Uterus (tissue), 4 donors: ENCODE data around the gene TCF4. TPM values are rescaled to one million over a fixed set of nuclear protein-coding genes. Genes with fewer than 3 reads are reported as not detected.

Experiments
- DNase-seq, 2 donors: peaks; one replicate each; pipeline ENCODE4 v3.0.0-alpha.2; 2019 to 2020
- H3K27ac ChIP-seq, 2 donors: fragments of 200-600 bp; sonication (generic); 1 replicate in 1 of 2; 2 replicates in 1 of 2; pipeline ENCODE4 v1.5.1; 2016 to 2018
- H3K27me3 ChIP-seq, 2 donors: fragments of 200-600 bp; sonication (generic); one replicate each; pipeline ENCODE4 v1.5.1; 2018 to 2019; ENCODE audit warnings: control low read depth in 1 of 2
- H3K36me3 ChIP-seq, 2 donors: fragments of 200-600 bp; sonication (generic); one replicate each; pipeline ENCODE4 v1.5.1; 2019; ENCODE audit warnings: control low read depth in 1 of 2
- H3K4me1 ChIP-seq, 2 donors: fragments of 200-600 bp; sonication (generic); one replicate each; pipeline ENCODE4 v1.5.1; 2018 to 2019; ENCODE audit warnings: control low read depth in 1 of 2
- H3K4me3 ChIP-seq, 2 donors: fragments of 200-600 bp; sonication (generic); 1 replicate in 1 of 2; 2 replicates in 1 of 2; pipeline ENCODE4 v1.5.1; 2018 to 2019; ENCODE audit warnings: mild to moderate bottlenecking in 1 of 2
- H3K9me3 ChIP-seq, 2 donors: fragments of 200-600 bp; sonication (generic); one replicate each; pipeline ENCODE4 v1.5.1; 2019; ENCODE audit warnings: control low read depth in 1 of 2
- CTCF ChIP-seq, 4 experiments: fragments of 200-600 bp in 2 of 4; fragments of 450-650 bp in 2 of 4; sonication (generic) in 2 of 4; IDR thresholded peaks; one replicate each; pipeline ENCODE4 v1.5.1; 2016 to 2019; ENCODE audit warnings: antibody characterized with exemption in 4 of 4, mild to moderate bottlenecking in 2 of 4, moderate library complexity in 1 of 4
- POLR2A ChIP-seq, 2 donors: fragments of 450-650 bp; IDR thresholded peaks; one replicate each; pipeline ENCODE4 v1.6.1; 2016; ENCODE audit warnings: antibody characterized with exemption in 2 of 2, mild to moderate bottlenecking in 1 of 2, moderate library complexity in 1 of 2
- intact Hi-C: fragments of 100-400 bp; cut with DNase I; formaldehyde crosslinking; loops from one replicate; pipeline ENCODE4 v1.15.1; 2023; ENCODE audit warnings: low total_unique reads
- total RNA-seq, 4 donors: library from RNA; depleted of rRNA in 3 of 4; stranded (reverse); fragments of >200 nt in 3 of 4; gene quantifications; one replicate each; pipeline versions ENCODE4 v1.1.0 to v1.2.4, GENCODE V29; 2014 to 2023
- donor health status: DM: yes; HTN: yes; CAD: no.

The TCF4 gene
- total RNA-seq, 4 donors from 2014 or later: 123 to 514 (median 163) TPM

- no peaks in the 10 kb centered on the region for H3K4me1 ChIP-seq
- no peaks in the 10 kb centered on the region for H3K27me3 ChIP-seq
- no peak overlapping the region for H3K27ac ChIP-seq
- H3K9me3 ChIP-seq: no peaks in the 10 kb centered on the region
- intact Hi-C loops: no loop called here
- H3K4me3 ChIP-seq: no peak overlapping the region
- no peaks in the 10 kb centered on the region for H3K36me3 ChIP-seq
- TF ChIP-seq CTCF (IDR thresholded peaks at IDR 0.05) (no peak), POLR2A (IDR thresholded peaks at IDR 0.05) (no peak)
- no peak for DNase-seq
These were observed 14.6 kb downstream of the TCF4 start for GRCh38 chr18:55573386-55573785.

GRCh38 chr18:55570966-55571365 lies 17.0 kb downstream of the TCF4 start:
- no peak overlapping the region for H3K27ac ChIP-seq
- no peak overlapping the region for H3K4me3 ChIP-seq
- no peaks in the 10 kb centered on the region for H3K27me3 ChIP-seq
- intact Hi-C loops: no loop called here
- TF ChIP-seq POLR2A (IDR thresholded peaks at IDR 0.05) (no peak), CTCF (IDR thresholded peaks at IDR 0.05) (no peak)
- peaks cover 0 to 2% of the 10 kb centered on the region in 2 donors for H3K36me3 ChIP-seq
- H3K9me3 ChIP-seq: no peaks in the 10 kb centered on the region
- H3K4me1 ChIP-seq: no peaks in the 10 kb centered on the region
- DNase-seq: no peak

GRCh38 chr18:55566456-55566935 lies 21.5 kb downstream of the TCF4 start:
- Histone ChIP-seq H3K4me1 (no peaks in the 10 kb centered on the region), H3K36me3 (peaks cover 0 to 2% of the 10 kb centered on the region in 2 donors), H3K27me3 (no peaks in the 10 kb centered on the region), H3K4me3 (no peak overlapping the region), H3K9me3 (no peaks in the 10 kb centered on the region), H3K27ac (no peak overlapping the region)
- TF ChIP-seq POLR2A (IDR thresholded peaks at IDR 0.05) (no peak), CTCF (IDR thresholded peaks at IDR 0.05) (no peak)
- intact Hi-C loops: no loop called here
- no peak for DNase-seq

- Histone ChIP-seq H3K27ac (no peak overlapping the region), H3K27me3 (no peaks in the 10 kb centered on the region), H3K36me3 (no peaks in the 10 kb centered on the region), H3K9me3 (no peaks in the 10 kb centered on the region), H3K4me3 (no peak overlapping the region), H3K4me1 (no peaks in the 10 kb centered on the region)
- intact Hi-C loops: no loop called here
- no peak for DNase-seq
- TF ChIP-seq CTCF (IDR thresholded peaks at IDR 0.05): no peak
- no peak for TF ChIP-seq POLR2A (IDR thresholded peaks at IDR 0.05)
These were observed 28.3 kb downstream of the TCF4 start for GRCh38 chr18:55559739-55560138.

DNA sequence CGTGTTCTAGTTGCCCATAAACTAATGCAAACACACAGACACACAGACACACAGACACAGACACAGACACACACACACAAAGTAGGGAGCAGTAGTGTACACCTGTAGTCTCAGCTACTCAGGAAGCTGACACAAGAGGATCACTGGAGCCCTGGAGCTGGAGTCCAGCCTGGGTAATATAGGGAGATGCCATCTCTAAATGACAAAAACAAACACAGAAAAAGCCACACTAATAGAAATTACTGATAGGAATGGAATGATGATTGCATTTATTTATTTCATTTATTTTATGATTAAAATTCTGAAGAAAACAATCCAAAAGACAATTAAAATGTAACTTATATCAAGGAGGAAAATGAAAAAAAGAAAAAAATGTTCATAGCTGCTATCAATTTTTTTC lies 30.8 kb downstream of the TCF4 start:
- H3K27ac ChIP-seq: no peak overlapping the region
- no peak for DNase-seq
- H3K27me3 ChIP-seq: no peaks in the 10 kb centered on the region
- no peaks in the 10 kb centered on the region for H3K9me3 ChIP-seq
- TF ChIP-seq CTCF (IDR thresholded peaks at IDR 0.05): no peak
- TF ChIP-seq POLR2A (IDR thresholded peaks at IDR 0.05): no peak
- H3K4me1 ChIP-seq: no peaks in the 10 kb centered on the region
- no peak overlapping the region for H3K4me3 ChIP-seq
- H3K36me3 ChIP-seq: no peaks in the 10 kb centered on the region
- intact Hi-C loops: no loop called here
